ENCODE measurements around the gene IGLL5. TPM values are rescaled to one million over a fixed set of nuclear protein-coding genes. Genes with fewer than 3 reads are reported as not detected.
A peak's percentile ranks its signal among the peaks of the same experiment; 100 is the strongest.

Gene IGLL5
- total RNA-seq, 1 donor from 2014 or later = not detected

DNA sequence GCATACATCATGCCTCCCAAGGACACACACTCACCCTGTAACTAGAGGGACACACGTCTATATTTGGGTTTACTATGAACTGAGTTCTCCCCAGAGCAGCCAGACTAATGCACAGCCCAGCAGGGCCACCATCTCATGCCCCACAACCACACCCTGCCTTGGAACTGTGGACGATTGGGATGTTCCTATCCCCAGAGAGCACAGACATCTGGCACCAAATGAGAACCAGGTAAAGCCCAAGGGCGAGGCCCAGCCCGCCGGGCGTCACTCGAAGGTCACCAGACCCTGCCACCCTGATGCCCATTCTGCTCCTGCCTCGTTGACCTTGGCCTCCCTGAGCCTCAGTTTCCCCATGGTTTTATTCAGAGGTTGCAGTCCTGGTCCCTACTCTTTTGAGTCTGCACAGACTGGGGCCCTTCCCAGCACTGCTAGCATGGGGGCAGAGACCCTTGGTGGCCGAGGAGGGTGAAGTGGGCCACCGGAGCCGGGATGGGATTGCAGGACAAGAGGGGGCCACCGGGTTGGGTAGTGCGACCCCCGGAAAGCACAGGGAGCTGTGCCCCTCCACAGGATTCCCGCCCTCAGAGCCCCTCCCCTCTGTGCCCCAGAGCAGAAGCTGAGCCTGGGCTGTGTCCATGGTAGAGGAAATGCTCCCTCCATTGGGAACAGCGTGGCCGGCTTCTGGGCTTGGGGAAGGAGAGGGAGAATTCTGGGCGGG, 56.8 kb downstream of the IGLL5 start:
- H3K27me3 Mint-ChIP-seq (ENCODE audit: unreplicated experiment) = peaks cover 3% of the 10 kb centered on the region
- H3K9me3 Mint-ChIP-seq (ENCODE audit: unreplicated experiment) = no peaks in the 10 kb centered on the region
- no peak overlapping the region for H3K4me3 Mint-ChIP-seq (ENCODE audit: unreplicated experiment)
- peak; percentile 2 for DNase-seq (ENCODE audit: low spot score)
- H3K4me1 Mint-ChIP-seq (ENCODE audit: unreplicated experiment) = peaks cover 3% of the 10 kb centered on the region
- TF ChIP-seq, protein P1, sequence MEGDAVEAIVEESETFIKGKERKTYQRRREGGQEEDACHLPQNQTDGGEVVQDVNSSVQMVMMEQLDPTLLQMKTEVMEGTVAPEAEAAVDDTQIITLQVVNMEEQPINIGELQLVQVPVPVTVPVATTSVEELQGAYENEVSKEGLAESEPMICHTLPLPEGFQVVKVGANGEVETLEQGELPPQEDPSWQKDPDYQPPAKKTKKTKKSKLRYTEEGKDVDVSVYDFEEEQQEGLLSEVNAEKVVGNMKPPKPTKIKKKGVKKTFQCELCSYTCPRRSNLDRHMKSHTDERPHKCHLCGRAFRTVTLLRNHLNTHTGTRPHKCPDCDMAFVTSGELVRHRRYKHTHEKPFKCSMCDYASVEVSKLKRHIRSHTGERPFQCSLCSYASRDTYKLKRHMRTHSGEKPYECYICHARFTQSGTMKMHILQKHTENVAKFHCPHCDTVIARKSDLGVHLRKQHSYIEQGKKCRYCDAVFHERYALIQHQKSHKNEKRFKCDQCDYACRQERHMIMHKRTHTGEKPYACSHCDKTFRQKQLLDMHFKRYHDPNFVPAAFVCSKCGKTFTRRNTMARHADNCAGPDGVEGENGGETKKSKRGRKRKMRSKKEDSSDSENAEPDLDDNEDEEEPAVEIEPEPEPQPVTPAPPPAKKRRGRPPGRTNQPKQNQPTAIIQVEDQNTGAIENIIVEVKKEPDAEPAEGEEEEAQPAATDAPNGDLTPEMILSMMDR (IDR thresholded peaks at IDR 0.05; ENCODE audit: unreplicated experiment) = no peak
- H3K27ac Mint-ChIP-seq (ENCODE audit: unreplicated experiment) = no peak overlapping the region
- H3K36me3 Mint-ChIP-seq (ENCODE audit: low read depth, unreplicated experiment) = no peaks in the 10 kb centered on the region

DNA sequence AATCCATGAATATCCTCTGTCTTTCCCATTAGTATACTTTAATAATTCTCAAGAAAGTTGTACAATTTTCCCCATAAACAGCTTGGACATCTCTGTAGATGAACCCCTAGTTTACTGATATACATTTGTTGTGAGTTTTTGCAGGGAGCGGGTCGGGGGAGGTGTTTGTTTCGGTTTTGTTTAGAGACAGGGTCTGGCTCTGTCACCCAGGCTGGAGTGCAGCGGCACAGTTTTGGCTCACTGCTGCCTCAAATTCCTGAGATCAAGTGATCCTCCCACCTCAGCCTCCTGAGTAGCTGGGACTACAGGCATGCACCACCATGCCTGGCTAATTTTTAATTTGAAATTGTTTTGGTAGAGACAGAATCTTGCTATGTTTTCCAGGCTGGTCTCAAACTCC, 57.6 kb downstream of the IGLL5 start:
- no peak overlapping the region for H3K27ac Mint-ChIP-seq (ENCODE audit: unreplicated experiment)
- H3K27me3 Mint-ChIP-seq (ENCODE audit: unreplicated experiment) = peaks cover 3% of the 10 kb centered on the region

More for the DNA sequence above, 57.6 kb downstream of the IGLL5 start:
- no peaks in the 10 kb centered on the region for H3K9me3 Mint-ChIP-seq (ENCODE audit: unreplicated experiment)
- no peaks in the 10 kb centered on the region for H3K36me3 Mint-ChIP-seq (ENCODE audit: low read depth, unreplicated experiment)
- DNase-seq (ENCODE audit: low spot score) = no peak
- peaks cover 3% of the 10 kb centered on the region for H3K4me1 Mint-ChIP-seq (ENCODE audit: unreplicated experiment)
- TF ChIP-seq, protein P1 (IDR thresholded peaks at IDR 0.05; ENCODE audit: unreplicated experiment) = no peak
- H3K4me3 Mint-ChIP-seq (ENCODE audit: unreplicated experiment) = no peak overlapping the region

Small RNAs within 50 kb of the gene (microRNA-seq; reads per million reads assigned to microRNA genes)
- gene MIR5571 (ENCODE audit: unreplicated experiment) = not detected

Other genes starting within 250 kb of the IGLL5 start
- not detected for gene GGTLC2, start 243.2 kb upstream of the IGLL5 start, total RNA-seq (ENCODE audit: unreplicated experiment)
- gene GNAZ, start 182.7 kb downstream of the IGLL5 start, total RNA-seq (ENCODE audit: unreplicated experiment) = 0.21 TPM

Measured in endothelial cell (in vitro differentiated cells).